Loucy (cell line): Measurements from ENCODE around the gene CLMP.

Source experiments
- H2AFZ ChIP-seq: fragments of 200-600 bp; sonication (generic); 2 replicates; pipeline ENCODE4 v1.6.0; 2016; ENCODE audit warnings: antibody characterized with exemption, mild to moderate bottlenecking, low read length, moderate library complexity
- H3F3A ChIP-seq: fragments of 200-600 bp; 2 replicates; pipeline ENCODE4 v1.6.0; 2016; ENCODE audit warnings: antibody characterized with exemption, low read depth, mild to moderate bottlenecking
- H3K27me3 ChIP-seq: fragments of 200-600 bp; sonication (generic); 2 replicates; pipeline ENCODE4 v1.6.1; 2014; ENCODE audit warnings: low read length, mild to moderate bottlenecking; ENCODE audit not compliant: insufficient read depth, poor library complexity, severe bottlenecking
- H3K36me3 ChIP-seq: fragments of 200-600 bp; sonication (generic); 2 replicates; pipeline ENCODE4 v1.6.1; 2016; ENCODE audit warnings: low read length; ENCODE audit not compliant: insufficient read depth
- H3K4me1 ChIP-seq: fragments of 200-600 bp; sonication (generic); 2 replicates; pipeline ENCODE4 v1.5.1; 2014; ENCODE audit warnings: low read length, mild to moderate bottlenecking; ENCODE audit not compliant: insufficient read depth, poor library complexity, severe bottlenecking
- H3K4me2 ChIP-seq: fragments of 200-600 bp; sonication (generic); 2 replicates; pipeline ENCODE4 v1.6.0; 2014; ENCODE audit warnings: antibody characterized with exemption, low read length, low read depth, mild to moderate bottlenecking; ENCODE audit not compliant: poor library complexity, severe bottlenecking
- H3K4me3 ChIP-seq: fragments of 200-600 bp; sonication (generic); 2 replicates; pipeline ENCODE4 v1.5.1; 2014; ENCODE audit warnings: low read length, mild to moderate bottlenecking, mixed read lengths; ENCODE audit not compliant: poor library complexity, severe bottlenecking
- H3K79me2 ChIP-seq: fragments of 200-600 bp; sonication (generic); 2 replicates; pipeline ENCODE4 v1.6.1; 2014; ENCODE audit warnings: low read length; ENCODE audit not compliant: insufficient read depth
- H3K9ac ChIP-seq: fragments of 200-600 bp; sonication (generic); 2 replicates; pipeline ENCODE4 v1.6.0; 2014; ENCODE audit warnings: mild to moderate bottlenecking, low read depth, low read length, moderate library complexity; ENCODE audit not compliant: poor library complexity, severe bottlenecking
- H3K9me2 ChIP-seq: fragments of 200-600 bp; sonication (generic); replicated peaks from 2 replicates; pipeline ENCODE4 v1.6.1; 2016; ENCODE audit warnings: low read depth, low read length, mixed read lengths
- H3K9me3 ChIP-seq: fragments of 200-600 bp; sonication (generic); 2 replicates; pipeline ENCODE4 v1.6.1; 2014; ENCODE audit warnings: mild to moderate bottlenecking, antibody characterized with exemption, low read length, low read depth; ENCODE audit not compliant: insufficient read depth
- H4K20me1 ChIP-seq: fragments of 200-600 bp; sonication (generic); 2 replicates; pipeline ENCODE4 v1.6.0; 2014; ENCODE audit warnings: antibody characterized with exemption, low read length, mild to moderate bottlenecking; ENCODE audit not compliant: insufficient read depth, poor library complexity, severe bottlenecking
- EZH2phosphoT487 ChIP-seq: fragments of 200-600 bp; IDR thresholded peaks from 2 replicates; pipeline ENCODE4 v1.6.1; 2018; ENCODE audit warnings: antibody characterized with exemption, mild to moderate bottlenecking, moderate library complexity, borderline replicate concordance
- TF ChIP-seq, protein P1 (sequence below): fragments of 200-600 bp; sonication (generic); conservative IDR thresholded peaks from 2 replicates; pipeline ENCODE4 v1.5.1; 2014; ENCODE audit warnings: mild to moderate bottlenecking, antibody characterized with exemption, low read length

Gene CLMP

DNA sequence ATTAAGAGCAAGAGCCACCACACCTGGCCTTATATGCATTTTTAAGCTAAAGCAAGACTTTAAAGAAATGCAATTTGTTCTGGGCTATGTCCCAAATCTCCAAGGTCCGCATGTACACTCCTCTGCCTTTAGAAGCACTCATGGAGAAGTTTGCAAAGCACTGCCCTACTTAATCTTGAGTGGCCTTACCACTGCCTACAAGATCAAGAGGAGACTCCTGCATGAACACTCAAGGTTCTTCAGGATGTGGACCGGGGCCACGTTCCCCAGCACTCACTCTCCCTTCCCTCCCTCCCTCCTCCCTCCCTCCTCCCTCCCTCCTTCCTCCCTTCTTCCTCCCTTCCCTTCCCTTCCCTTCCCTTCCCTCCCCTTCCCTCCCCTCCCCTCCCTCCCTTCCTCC, 69.9 kb downstream of the CLMP start:
- Histone ChIP-seq H2AFZ (no peak overlapping the region), H3K4me2 (no peak overlapping the region), H4K20me1 (no peaks in the 10 kb centered on the region), H3K9ac (no peak overlapping the region), H3K27me3 (no peaks in the 10 kb centered on the region), H3K9me2 (no peaks in the 10 kb centered on the region), H3K4me1 (no peaks in the 10 kb centered on the region), H3F3A (no peaks in the 10 kb centered on the region), H3K36me3 (no peaks in the 10 kb centered on the region), H3K4me3 (no peak overlapping the region), H3K9me3 (no peaks in the 10 kb centered on the region), H3K79me2 (no peaks in the 10 kb centered on the region)
- TF ChIP-seq EZH2phosphoT487 = no peak
- TF ChIP-seq, protein P1, sequence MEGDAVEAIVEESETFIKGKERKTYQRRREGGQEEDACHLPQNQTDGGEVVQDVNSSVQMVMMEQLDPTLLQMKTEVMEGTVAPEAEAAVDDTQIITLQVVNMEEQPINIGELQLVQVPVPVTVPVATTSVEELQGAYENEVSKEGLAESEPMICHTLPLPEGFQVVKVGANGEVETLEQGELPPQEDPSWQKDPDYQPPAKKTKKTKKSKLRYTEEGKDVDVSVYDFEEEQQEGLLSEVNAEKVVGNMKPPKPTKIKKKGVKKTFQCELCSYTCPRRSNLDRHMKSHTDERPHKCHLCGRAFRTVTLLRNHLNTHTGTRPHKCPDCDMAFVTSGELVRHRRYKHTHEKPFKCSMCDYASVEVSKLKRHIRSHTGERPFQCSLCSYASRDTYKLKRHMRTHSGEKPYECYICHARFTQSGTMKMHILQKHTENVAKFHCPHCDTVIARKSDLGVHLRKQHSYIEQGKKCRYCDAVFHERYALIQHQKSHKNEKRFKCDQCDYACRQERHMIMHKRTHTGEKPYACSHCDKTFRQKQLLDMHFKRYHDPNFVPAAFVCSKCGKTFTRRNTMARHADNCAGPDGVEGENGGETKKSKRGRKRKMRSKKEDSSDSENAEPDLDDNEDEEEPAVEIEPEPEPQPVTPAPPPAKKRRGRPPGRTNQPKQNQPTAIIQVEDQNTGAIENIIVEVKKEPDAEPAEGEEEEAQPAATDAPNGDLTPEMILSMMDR = no peak

DNA sequence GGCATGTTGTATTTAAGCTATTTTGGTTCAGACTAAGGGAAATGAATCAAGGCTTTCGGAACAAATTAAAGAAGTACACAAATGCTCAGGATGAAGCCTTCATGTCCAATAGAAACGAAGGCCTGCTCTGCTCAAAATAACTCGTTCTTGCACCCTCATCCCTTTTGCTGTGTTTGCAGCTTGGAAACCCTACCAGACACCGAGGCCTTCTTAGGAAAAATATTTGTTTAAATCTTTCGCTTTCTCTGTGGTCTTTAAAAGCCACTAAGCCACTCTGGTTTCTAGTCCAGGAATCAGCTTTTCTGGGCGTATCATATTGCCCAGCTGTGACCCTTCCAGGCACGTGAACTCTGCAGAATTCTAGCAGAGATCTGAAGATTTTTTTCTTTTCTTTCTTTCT, 72.2 kb downstream of the CLMP start:
- H4K20me1 ChIP-seq = no peaks in the 10 kb centered on the region
- H3K4me1 ChIP-seq = no peaks in the 10 kb centered on the region
- H3K9me3 ChIP-seq = no peaks in the 10 kb centered on the region
- H3K27me3 ChIP-seq = no peaks in the 10 kb centered on the region
- TF ChIP-seq EZH2phosphoT487 = no peak
- TF ChIP-seq, protein P1 = no peak
- no peak overlapping the region for H3K4me2 ChIP-seq
- no peaks in the 10 kb centered on the region for H3K36me3 ChIP-seq
- no peak overlapping the region for H2AFZ ChIP-seq
- no peaks in the 10 kb centered on the region for H3K79me2 ChIP-seq
- no peaks in the 10 kb centered on the region for H3F3A ChIP-seq
- no peak overlapping the region for H3K9ac ChIP-seq
- no peaks in the 10 kb centered on the region for H3K9me2 ChIP-seq
- H3K4me3 ChIP-seq = no peak overlapping the region

DNA sequence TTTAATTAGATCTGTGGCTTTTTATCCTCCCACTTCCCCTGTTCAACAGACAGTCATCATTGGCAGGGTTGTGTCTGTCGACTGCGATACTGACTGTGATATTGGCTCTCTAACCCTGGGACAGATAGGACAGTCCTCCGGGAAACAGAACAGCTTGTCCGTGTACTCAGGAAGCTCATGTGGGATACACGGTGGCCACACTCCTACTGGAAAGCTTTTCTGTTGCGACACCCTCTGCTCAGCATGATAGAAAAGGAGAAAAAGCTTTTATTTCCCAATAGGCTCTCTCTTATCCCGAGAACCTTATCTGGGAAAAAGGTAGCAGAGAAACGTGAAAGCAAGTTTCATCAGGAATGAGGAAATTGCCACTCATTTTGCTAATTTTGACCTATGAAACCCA, 72.7 kb downstream of the CLMP start:
- Histone ChIP-seq H4K20me1 (no peaks in the 10 kb centered on the region), H3K36me3 (no peaks in the 10 kb centered on the region), H3K4me2 (no peak overlapping the region), H3K27me3 (no peaks in the 10 kb centered on the region), H3K9me2 (no peaks in the 10 kb centered on the region), H3K9ac (no peak overlapping the region), H3K4me1 (no peaks in the 10 kb centered on the region), H2AFZ (no peak overlapping the region), H3F3A (no peaks in the 10 kb centered on the region), H3K79me2 (no peaks in the 10 kb centered on the region), H3K9me3 (no peaks in the 10 kb centered on the region), H3K4me3 (no peak overlapping the region)
- no peak for TF ChIP-seq EZH2phosphoT487
- TF ChIP-seq, protein P1 = no peak
